Mucosa of rectum (tissue), 2 donors: ENCODE data around the gene ATP1A4.
"Not testable (repeated sequence)": the region's sequence is repeated elsewhere in the genome, so short reads cannot be mapped to it uniquely, and the experiment has no call there.

Source experiments
- H3K27ac ChIP-seq, 2 donors: one replicate each; pipeline ENCODE4 v1.7.0; 2013; ENCODE audit warnings: inconsistent platforms in 2 of 2, low read depth in 2 of 2, low read length in 2 of 2
- H3K27me3 ChIP-seq, 2 donors: one replicate each; pipeline ENCODE4 v1.7.0; 2013; ENCODE audit warnings: low read length in 2 of 2; ENCODE audit not compliant: control insufficient read depth in 2 of 2, insufficient read depth in 2 of 2
- H3K36me3 ChIP-seq, 2 donors: one replicate each; pipeline ENCODE4 v1.7.0; 2013; ENCODE audit warnings: low read length in 2 of 2; ENCODE audit not compliant: control insufficient read depth in 2 of 2, insufficient read depth in 2 of 2
- H3K4me1 ChIP-seq, 2 donors: one replicate each; pipeline ENCODE4 v1.7.0; 2013; ENCODE audit warnings: low read length in 2 of 2, mild to moderate bottlenecking in 1 of 2; ENCODE audit not compliant: control insufficient read depth in 2 of 2, insufficient read depth in 2 of 2
- H3K4me3 ChIP-seq, 2 donors: one replicate each; pipeline ENCODE4 v1.7.0; 2013; ENCODE audit warnings: low read length in 2 of 2
- H3K9ac ChIP-seq, 2 donors: one replicate each; pipeline ENCODE4 v1.7.0; 2013; ENCODE audit warnings: low read length in 2 of 2, low read depth in 1 of 2, mild to moderate bottlenecking in 1 of 2
- H3K9me3 ChIP-seq, 2 donors: one replicate each; pipeline ENCODE4 v1.7.0; 2013; ENCODE audit warnings: low read length in 2 of 2; ENCODE audit not compliant: control insufficient read depth in 2 of 2
- donor health status: healthy.
- donor health status: Normal muscosa, but diverticular disease.

The ATP1A4 gene

DNA sequence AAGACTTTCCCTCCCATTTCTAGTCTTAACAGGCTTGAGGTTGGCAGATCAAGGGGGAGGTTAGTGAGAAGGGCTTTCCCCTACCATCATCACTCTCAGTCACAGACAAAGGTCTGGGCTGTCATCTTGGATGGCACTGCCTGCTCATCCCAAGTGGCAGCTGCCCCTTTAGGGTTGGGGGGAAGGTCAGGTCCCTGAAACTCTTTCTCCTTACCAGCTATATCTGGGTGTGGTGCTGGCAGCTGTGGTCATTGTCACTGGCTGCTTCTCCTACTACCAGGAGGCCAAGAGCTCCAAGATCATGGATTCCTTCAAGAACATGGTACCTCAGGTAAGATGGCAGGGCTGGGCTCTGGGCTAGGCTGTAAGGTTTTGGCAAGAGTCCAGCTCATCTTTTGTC is 27.7 kb upstream of the ATP1A4 start:
- H3K4me3 ChIP-seq: no peak overlapping the region
- no peak overlapping the region for H3K9ac ChIP-seq
- no peak overlapping the region for H3K27ac ChIP-seq
- no peaks in the 10 kb centered on the region for H3K36me3 ChIP-seq
- no peaks in the 10 kb centered on the region for H3K9me3 ChIP-seq
- no peaks in the 10 kb centered on the region for H3K27me3 ChIP-seq
- H3K4me1 ChIP-seq: no peaks in the 10 kb centered on the region

DNA sequence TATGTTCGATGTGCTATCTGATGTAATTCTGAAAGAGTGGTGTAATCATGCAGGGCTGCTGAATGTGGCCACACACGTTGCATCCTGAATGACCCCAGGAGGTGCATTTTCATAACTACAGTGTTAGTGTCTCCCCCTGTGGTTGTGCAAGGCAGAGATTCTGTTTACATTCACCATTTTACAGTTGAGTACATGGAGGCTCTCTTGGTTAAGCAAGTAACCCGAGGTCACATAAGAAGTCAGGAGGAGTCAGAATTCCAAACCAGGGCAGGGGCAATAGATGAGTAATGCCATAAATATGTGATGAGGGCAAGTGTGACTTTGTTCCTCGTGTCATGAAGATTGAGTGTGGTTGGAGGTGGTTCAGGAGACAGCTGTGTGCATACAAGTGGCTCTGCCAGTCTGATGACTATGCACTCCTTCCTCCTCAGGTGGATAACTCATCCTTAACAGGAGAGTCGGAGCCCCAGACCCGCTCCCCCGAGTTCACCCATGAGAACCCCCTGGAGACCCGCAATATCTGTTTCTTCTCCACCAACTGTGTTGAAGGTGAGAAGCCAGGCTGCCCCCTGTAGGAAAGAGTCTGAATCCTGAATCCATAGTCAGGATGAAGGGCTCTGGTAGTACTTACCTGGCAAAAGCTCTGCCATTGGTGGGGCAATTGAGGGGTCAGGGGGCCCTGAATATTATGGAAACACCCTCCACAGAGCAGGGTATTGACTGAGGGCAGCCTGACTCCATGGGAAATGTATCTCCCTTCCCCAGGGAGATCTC is 26.5 kb upstream of the ATP1A4 start:
- H3K9me3 ChIP-seq: no peaks in the 10 kb centered on the region
- no peaks in the 10 kb centered on the region for H3K27me3 ChIP-seq
- H3K9ac ChIP-seq: no peak overlapping the region
- H3K27ac ChIP-seq: no peak overlapping the region
- H3K36me3 ChIP-seq: no peaks in the 10 kb centered on the region
- H3K4me1 ChIP-seq: no peaks in the 10 kb centered on the region
- H3K4me3 ChIP-seq: no peak overlapping the region

DNA sequence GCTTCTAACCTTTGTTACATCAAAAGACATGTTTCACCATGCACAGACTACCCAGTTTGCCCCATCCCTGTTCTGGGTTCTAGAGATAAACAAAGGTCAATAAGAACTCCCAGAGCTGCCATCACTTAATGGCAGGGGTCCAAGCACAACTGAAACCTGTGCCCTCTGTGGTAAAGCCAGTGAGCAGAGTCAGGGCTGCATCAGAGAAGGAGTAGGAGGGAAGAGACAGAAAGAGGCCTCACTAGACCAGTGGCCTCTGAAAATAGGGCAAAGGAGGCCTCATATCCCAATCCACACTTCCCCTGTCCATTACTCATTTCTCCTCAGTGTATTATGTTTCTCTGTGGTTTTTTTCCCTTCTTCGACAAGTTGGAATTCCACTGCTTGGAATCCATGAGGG is 25.7 kb upstream of the ATP1A4 start:
- Histone ChIP-seq H3K36me3 (no peaks in the 10 kb centered on the region), H3K27ac (no peak overlapping the region), H3K9ac (no peak overlapping the region), H3K9me3 (no peaks in the 10 kb centered on the region), H3K4me3 (no peak overlapping the region), H3K27me3 (no peaks in the 10 kb centered on the region), H3K4me1 (no peaks in the 10 kb centered on the region)

DNA sequence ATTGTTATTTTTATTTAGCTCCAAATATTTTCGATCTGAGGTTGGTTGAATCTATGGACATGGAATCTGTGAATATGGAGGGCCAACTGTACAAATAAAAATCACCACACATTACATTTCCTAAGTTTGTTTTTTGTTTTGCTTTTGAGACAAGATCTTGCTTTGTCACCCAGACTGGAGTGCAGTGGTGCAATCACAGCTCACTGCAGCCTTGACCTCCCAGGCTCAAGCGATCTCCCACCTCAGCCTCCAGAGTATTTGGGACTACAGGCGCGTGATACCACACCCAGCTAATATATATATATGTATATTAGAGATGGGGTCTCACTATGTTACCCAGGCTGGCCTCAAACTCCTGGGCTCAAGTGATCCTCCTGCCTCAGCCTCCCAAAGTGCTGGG is 25.1 kb upstream of the ATP1A4 start:
- H3K9me3 ChIP-seq, H3K4me1 ChIP-seq, H3K27ac ChIP-seq, H3K27me3 ChIP-seq, H3K4me3 ChIP-seq, H3K9ac ChIP-seq, H3K36me3 ChIP-seq: not testable (repeated sequence)

DNA sequence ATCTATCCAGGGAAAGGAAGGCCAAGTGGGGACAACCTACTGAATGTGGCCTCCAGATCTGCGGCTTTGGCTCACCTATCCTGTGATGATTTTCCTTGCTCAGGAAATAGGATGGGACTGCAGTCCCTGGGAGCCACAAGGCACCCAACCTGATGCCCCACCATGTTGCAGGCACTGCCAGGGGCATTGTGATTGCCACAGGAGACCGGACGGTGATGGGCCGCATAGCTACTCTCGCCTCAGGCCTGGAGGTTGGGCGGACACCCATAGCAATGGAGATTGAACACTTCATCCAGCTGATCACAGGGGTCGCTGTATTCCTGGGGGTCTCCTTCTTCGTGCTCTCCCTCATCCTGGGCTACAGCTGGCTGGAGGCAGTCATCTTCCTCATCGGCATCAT is 24.0 kb upstream of the ATP1A4 start:
- Histone ChIP-seq H3K9ac (no peak overlapping the region), H3K4me3 (no peak overlapping the region), H3K27me3 (no peaks in the 10 kb centered on the region), H3K36me3 (no peaks in the 10 kb centered on the region), H3K9me3 (no peaks in the 10 kb centered on the region), H3K27ac (no peak overlapping the region), H3K4me1 (no peaks in the 10 kb centered on the region)

DNA sequence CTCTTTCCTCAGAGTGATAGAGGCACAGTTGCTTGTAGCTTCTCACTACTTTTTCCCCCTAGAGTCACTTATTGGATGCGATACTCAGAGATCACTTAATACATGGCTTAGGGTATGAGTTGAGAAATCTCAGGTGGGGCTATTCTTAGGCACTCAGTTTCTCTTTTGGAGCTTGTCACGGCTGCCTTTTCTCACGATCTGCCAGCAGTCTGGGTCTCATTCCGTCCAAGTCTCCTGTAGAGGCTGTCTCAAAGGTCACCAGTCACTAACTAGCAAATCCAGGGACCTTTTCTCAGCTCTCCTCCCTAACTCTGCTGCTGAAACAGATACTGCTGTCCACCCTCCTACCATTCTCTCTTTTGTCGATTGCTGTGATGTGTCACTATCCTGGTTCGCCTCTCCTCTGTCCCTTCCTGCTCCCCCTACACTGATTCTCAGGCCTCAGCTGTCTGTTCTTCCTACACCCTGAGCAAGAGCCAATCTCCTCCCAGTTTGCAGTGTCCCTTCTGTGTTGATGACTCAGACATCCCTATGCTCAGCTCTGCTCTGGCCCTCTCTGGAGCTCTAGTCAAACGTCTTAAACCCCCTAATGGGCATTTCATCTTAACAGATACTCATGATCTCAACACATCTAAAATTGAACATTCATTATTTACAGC is 23.4 kb upstream of the ATP1A4 start:
- H3K36me3 ChIP-seq: no peaks in the 10 kb centered on the region
- no peaks in the 10 kb centered on the region for H3K4me1 ChIP-seq
- no peak overlapping the region for H3K9ac ChIP-seq
- H3K27ac ChIP-seq: no peak overlapping the region
- no peaks in the 10 kb centered on the region for H3K9me3 ChIP-seq
- no peaks in the 10 kb centered on the region for H3K27me3 ChIP-seq
- H3K4me3 ChIP-seq: no peak overlapping the region

DNA sequence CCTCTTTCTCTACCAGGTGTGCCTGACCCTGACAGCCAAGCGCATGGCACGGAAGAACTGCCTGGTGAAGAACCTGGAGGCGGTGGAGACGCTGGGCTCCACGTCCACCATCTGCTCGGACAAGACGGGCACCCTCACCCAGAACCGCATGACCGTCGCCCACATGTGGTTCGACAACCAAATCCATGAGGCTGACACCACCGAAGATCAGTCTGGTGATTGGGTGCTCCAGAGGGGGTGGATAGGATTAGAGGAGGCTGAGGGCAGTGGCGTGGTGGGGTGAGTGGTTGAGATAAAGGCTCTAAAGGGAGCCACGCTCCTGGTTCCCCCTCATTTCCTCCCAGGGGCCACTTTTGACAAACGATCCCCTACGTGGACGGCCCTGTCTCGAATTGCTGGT is 22.8 kb upstream of the ATP1A4 start:
- no peak overlapping the region for H3K9ac ChIP-seq
- no peaks in the 10 kb centered on the region for H3K9me3 ChIP-seq
- H3K4me1 ChIP-seq: no peaks in the 10 kb centered on the region
- H3K27me3 ChIP-seq: peaks cover 0 to 3% of the 10 kb centered on the region in 2 donors
- no peak overlapping the region for H3K4me3 ChIP-seq
- no peak overlapping the region for H3K27ac ChIP-seq
- H3K36me3 ChIP-seq: no peaks in the 10 kb centered on the region

DNA sequence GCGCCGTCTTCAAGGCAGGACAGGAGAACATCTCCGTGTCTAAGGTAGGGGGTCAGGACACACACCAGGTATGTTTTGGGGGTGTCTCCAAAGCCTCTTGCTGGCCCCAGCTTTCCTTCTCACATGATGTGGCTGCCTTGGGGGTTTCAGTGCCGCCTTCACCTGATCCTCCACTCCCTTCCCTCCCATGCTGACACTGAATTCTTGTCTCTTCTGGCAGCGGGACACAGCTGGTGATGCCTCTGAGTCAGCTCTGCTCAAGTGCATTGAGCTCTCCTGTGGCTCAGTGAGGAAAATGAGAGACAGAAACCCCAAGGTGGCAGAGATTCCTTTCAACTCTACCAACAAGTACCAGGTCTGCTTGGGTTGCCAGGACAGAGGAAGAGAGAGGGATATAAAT is 22.4 kb upstream of the ATP1A4 start:
- H3K9me3 ChIP-seq: no peaks in the 10 kb centered on the region
- no peak overlapping the region for H3K9ac ChIP-seq
- H3K27ac ChIP-seq: no peak overlapping the region
- H3K4me1 ChIP-seq: no peaks in the 10 kb centered on the region
- no peaks in the 10 kb centered on the region for H3K36me3 ChIP-seq
- no peak overlapping the region for H3K4me3 ChIP-seq
- peaks cover 0 to 3% of the 10 kb centered on the region in 2 donors for H3K27me3 ChIP-seq

DNA sequence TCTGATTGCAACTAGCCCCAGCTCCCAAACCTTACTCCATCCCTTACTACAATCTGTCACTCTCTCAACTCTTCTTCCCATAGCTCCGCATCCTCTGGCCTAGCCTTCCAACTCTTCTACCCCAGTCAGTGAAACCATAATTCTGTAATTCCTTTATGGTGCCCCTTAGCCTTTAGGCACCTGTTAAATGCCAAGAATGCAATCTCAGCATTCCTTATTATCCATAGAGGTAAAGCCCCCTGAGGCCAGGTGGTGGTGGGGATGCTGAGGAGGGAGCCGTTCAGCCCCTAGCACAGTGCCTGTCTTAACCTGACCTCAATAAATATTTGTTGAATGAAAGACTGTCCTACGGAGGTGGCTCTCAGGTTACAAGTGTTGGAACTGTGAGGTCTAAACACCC is 21.8 kb upstream of the ATP1A4 start:
- no peaks in the 10 kb centered on the region for H3K9me3 ChIP-seq
- H3K4me1 ChIP-seq: no peaks in the 10 kb centered on the region
- no peak overlapping the region for H3K9ac ChIP-seq
- peaks cover 0 to 3% of the 10 kb centered on the region in 2 donors for H3K27me3 ChIP-seq
- H3K36me3 ChIP-seq: no peaks in the 10 kb centered on the region
- H3K4me3 ChIP-seq: no peak overlapping the region
- no peak overlapping the region for H3K27ac ChIP-seq

DNA sequence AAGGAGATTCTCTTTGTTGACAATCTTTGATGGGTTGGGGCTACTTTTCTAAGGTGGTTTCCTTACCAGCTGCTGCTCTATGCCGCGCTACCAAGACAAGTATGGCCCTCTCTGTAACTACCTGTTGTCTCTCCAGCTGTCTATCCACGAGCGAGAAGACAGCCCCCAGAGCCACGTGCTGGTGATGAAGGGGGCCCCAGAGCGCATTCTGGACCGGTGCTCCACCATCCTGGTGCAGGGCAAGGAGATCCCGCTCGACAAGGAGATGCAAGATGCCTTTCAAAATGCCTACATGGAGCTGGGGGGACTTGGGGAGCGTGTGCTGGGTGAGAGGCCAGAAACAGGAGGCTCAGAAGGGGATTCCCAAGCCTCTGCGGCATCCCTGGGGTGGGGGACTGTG is 21.4 kb upstream of the ATP1A4 start:
- Histone ChIP-seq H3K4me3 (no peak overlapping the region), H3K36me3 (no peaks in the 10 kb centered on the region), H3K4me1 (no peaks in the 10 kb centered on the region), H3K9me3 (no peaks in the 10 kb centered on the region), H3K9ac (no peak overlapping the region), H3K27ac (no peak overlapping the region), H3K27me3 (peaks cover 0 to 3% of the 10 kb centered on the region in 2 donors)
